Measurements from ENCODE around the gene TARS1.
A peak's percentile ranks its signal among the peaks of the same experiment; 100 is the strongest.

The TARS1 gene

DNA sequence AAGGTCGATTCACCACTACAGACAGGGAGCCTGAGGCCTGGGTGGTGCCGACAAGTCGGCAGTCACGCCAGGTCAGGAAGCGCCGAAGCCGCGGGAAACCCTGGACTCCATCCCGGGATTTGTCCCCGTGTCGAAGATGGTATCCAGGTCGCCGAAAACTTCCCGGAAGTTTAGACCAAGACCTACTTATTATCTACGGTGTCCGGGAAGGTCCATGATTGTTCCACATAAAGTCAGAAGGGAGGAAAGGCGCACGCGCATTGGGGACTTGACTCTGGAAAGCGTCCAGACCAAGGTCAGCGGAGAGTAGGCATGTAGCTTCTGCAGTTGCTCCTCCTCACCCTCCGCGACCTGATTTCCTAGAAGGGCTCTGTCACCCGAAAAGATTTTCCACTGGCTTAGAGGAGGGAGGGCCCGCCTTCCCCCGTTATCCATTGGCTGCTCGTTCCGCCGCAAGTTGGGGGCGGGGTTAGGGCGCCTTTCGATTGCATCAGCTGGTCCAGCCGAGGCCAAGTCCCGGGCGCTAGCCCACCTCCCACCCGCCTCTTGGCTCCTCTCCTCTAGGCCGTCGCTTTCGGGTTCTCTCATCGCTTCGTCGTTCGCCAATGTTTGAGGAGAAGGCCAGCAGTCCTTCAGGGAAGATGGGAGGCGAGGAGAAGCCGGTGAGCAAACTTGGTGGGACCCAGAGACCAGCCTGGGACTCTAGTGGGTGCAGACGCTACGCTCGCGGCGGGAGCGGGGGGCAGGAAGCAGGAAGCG lies at the start of gene TARS1:
Gene TARS1, plus strand, starts transcription at position 484 of the 759 bp plus-strand sequence. Its CDS starts 122 bp downstream, at position 606.
- FAIRE-seq, result peak; percentile 93
- DNase-seq (ENCODE audit: insufficient read length, low spot score), result peak; percentile 100

DNA sequence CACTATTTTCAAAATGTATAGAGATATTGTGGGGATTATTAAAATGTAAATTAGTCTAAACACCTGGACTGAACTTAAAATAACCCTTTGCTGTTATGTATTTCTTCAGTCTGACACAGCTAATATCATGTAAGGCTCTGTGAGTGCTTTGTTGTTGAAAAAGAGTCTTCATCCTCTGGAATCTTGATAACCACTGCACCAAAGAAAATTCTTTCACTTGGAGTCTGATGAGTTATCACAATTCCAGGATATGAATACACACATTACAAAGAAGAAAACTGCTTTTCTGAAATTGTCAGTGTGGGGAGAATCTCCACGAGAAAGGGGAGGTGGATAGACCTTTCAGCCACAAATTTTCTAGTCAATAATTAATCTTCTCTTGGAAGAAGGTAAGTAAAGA lies 42.3 kb upstream of the TARS1 start:
- DNase-seq (ENCODE audit: insufficient read length, low spot score), result no peak
- FAIRE-seq, result no peak

DNA sequence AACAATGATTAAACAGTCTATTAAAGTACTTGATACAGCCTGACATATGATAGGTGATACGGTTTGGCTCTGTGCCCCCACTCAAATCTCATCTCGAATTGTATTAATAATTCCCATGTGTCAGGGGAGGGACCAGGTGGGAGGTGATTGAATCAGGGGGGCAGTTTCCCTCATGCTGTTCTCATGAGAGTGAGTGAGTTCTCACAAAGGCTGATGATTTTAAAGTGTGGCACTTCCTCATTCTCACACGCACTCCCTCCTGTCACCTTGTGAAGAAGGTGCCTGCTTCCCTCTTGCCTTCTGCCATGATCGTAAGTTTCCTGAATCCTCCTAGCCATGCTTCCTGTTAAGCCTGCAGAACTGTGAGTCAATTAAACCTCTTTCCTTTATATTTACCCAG lies 40.1 kb upstream of the TARS1 start:
- FAIRE-seq, result no peak
- DNase-seq (ENCODE audit: insufficient read length, low spot score), result no peak

DNA sequence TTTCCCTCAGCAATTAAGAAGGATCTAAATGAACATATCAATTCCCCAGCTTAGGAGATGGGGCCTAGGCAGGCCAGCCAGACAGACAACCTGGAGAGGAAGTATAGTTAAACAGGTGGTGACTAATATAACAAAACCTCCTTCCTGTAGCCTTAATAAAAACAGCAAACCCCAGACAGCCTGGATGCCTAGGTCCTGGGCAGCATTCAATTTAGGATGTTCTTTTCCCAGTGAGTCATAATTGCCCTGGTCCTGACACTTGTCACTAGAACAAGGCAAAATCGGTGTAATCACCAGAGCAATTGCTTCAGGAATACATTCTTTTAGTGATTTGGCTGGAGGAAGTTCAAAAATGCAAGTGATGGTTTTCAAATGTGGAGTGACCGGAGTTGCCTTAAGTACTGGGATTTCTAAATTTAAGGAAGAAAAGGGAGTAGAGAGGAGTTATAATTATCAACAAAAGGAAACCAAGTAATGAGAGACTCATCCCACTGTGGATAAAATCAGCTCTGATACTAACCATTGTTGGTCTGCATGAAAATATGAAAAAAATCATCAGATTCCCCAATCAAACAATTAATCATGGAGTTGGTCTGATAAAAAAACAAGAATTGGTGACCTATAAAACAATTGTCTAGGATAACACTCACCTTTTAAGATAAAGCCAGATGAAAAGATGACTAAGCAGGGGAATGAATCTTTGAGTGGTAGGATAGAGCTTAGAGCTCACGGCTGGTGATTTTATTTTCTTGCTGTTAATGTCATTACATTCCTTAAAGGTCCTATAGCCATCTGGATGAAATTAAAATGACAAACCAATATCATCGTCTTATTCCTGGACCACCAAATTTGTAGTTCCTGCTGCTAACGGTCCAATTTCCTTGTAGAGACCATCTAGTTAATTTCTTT lies 39.0 kb upstream of the TARS1 start:
- peak; percentile 49 for DNase-seq (ENCODE audit: insufficient read length, low spot score)
- peak; percentile 95 for FAIRE-seq

DNA sequence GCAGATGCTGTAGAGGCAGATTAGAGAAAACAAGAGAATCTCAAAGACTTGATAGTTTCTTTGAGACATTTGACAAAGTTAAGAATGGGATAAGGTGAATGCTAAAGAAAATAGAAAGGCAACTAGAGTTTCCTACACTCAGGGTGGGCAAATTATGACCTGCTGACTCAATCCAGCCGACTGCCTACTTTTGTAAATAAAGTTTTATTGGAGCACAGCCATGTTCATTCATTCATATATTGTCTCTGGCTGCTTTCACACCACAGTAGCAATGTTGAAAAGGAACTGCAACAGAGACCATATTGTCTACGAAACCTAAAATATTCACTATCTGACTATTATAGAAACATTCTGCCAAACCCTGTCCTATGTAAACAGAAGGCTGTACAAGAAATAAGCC lies 37.6 kb upstream of the TARS1 start:
- DNase-seq (ENCODE audit: insufficient read length, low spot score), result no peak
- no peak for FAIRE-seq

DNA sequence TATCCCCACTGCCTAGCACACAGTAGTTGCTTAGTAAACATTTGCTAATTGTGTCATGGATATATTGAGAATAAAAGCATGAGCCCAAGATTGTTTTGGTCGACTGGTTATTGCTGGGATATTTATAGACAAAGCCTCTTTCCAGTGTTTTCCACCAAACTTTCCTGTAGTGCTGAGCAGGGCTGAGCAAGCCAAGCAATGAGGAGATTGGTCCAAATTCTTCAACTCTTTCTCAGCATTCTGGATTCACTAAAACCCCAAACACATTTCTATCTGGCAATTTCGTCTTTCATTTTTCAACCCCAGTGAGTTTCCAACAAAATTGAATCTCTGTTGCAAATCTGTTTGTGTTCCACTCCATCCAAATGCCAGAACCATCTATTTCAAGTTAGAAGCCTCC lies 31.9 kb upstream of the TARS1 start:
- FAIRE-seq (no peak), DNase-seq (ENCODE audit: insufficient read length, low spot score) (no peak)

DNA sequence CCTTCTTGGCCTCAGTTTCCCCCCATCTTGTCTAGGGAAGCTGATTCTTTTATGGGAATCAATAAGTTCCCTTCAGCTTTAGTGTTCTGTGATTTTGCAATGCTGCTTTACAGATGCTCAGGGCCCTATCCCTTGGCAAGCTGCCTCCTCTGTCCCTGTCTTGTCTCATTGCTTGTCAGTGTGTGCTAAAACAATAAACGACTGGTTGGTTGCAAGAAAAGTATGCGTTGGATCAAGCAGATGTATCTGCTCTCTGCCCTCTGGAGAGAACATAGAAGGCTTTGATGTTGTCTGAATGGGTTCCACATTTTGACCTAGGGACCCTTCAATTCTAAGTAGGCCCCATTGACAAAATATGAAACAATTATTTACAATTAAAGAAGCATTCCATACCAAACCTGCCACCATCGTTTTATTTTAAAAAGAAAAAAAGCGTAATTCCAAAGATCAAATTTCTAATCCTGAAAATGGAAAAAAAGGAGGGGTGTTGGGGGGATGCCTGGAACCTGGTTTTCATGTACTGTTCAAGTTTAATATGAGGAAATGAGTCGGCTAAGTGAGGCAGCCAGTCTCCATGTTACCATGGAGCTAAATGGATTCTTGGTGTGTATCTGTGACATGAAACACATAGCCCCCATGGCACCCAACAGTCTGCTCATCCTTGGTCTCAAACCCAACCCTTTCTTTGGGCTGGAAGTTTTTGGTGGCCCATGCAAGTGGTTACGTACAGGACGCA lies 31.2 kb upstream of the TARS1 start:
- FAIRE-seq, result no peak
- DNase-seq (ENCODE audit: insufficient read length, low spot score), result no peak

DNA sequence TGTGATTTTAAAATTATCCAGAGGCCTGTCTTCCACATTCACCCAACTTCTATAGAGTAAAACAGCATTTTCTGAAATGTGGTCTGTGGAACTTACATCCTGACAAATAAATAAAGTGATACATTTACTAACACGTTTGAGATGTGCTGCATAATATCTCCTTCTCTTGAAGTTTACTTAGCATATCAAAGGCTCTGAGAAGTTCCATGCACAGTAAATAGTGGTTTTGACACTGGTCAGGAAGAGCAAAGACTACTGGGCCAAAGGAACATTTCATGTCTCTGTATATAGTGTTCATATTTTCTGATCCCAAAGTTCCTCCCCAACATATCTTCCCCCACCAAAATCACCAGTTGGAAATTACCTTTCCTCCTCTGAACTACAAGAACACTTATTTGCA lies 30.5 kb upstream of the TARS1 start:
- DNase-seq (ENCODE audit: insufficient read length, low spot score), result no peak
- no peak for FAIRE-seq

DNA sequence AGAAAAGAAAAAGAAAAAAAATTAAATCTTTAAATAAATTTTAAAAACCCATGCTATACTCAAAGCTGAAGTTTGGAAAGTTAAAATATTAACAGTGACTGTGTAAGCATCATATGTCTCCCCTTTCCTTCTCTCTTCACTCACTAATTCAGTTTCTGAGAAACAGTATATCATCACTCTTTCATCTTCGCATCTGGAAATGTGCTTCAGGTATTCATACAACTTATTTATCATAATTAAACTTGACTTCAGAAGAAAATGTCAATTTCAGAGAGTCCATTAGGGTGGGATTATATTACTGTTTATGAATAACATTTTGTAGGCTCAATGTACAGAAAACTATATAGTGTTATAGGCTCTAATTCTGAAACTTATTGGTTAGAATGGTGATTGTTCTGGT lies 29.3 kb upstream of the TARS1 start:
- FAIRE-seq, result no peak
- no peak for DNase-seq (ENCODE audit: insufficient read length, low spot score)

DNA sequence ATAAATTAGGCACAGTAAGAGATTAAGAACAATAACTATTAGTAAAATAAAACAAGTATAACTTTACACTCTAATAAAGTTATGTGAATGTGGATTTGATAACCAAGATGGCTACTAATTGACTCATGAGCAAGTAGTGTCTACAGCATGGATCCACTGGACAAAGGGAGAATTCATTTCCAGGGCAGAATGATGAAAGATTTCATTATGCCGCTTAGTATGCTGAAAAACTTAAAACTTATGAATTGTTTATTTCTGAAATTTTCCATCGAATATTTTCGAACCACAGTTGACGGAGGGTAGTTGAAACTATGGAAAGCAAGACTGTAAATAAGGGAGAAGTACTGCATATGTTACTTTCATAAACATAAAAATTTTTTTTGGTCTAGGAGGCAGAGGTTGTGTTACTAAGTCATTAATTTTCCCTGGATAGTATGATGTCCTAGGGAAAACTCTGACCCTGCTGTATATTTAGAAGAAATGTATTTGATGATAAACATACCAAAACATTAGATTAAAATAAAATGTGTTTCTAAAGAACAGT lies 24.9 kb upstream of the TARS1 start:
- DNase-seq (ENCODE audit: insufficient read length, low spot score) (no peak), FAIRE-seq (no peak)

DNA sequence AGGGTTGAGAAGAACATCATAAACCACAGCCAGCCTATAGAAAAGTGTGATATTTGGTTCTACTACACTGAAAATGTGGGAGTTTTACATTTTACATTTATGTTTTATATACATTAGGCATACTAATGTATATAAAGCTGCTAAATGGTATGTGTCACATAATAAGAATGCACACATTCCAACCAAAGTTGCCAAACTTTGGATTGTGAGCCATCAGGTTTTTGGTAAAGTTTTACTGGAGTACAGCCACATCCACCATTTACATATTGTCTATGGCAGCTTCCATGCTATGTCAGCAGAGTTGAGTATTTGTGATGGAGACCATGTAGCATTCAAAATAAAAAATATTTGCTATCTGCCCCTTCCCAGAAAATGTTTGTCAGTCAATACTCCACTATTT lies 23.1 kb upstream of the TARS1 start:
- FAIRE-seq, result no peak
- DNase-seq (ENCODE audit: insufficient read length, low spot score), result no peak

DNA sequence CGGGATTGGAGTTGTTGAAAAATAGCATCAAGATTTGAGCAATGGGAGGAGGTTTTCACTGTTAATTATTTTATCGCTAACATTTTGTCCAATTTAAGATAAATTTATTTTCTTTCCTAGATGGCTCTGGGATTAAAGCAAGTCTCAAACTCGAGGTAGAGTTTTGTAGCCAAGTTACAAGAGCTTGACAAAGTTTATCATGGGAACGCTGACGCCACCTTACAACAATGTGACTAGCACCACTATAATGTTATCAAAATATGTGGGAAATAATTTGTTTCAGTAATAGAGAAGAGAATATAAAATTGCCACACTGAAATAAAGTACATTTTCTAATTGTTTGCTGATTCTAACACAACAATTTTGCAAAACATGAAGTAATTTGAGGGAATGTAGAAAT lies 19.8 kb upstream of the TARS1 start:
- FAIRE-seq (no peak), DNase-seq (ENCODE audit: insufficient read length, low spot score) (no peak)

DNA sequence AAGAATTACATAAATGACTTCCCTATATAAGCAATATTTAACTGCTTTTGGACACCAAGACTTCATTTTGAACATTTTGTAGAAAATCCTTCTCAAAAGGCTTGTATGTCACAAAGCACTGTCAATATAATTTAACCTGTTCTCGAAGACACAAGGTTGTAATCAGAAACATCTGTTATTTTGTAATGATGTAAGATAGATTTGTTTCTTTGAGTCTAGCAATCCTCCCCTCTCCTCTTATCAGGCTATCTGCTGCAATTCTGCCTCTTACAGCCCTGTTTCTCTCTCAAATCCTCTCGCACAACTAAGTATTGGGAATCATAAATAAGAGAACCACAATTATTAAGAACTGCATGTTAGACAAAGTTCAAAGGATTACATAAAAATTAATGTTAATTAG lies 18.6 kb upstream of the TARS1 start:
- FAIRE-seq (no peak), DNase-seq (ENCODE audit: insufficient read length, low spot score) (no peak)

DNA sequence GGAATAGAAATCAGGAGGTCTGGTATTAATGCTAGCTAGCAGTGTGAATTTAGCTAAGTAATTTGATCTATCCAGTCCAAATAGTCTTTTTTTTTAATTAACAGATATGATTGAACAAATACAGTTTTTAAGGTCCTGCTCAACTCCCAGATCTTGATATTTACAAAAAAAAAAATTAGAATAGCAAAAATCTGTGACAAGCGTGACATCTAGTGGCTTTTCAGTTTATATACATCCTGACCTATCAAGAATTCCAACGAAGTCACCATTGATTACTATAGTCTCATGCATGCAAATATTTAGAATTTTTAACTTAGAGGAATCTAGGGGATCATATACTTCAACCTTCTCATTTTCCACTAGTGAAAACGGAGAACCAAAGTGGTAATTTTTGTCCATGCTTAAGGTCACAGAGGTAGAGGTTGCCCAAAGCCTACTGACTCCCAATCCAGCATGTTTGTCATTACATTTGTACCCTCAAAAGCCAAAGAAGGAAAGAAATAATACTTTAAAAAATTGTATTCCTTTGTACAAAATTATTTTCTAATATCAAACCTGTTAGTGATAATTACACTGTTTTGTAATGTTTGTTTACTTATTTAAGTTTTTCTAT lies 17.6 kb upstream of the TARS1 start:
- FAIRE-seq (no peak), DNase-seq (ENCODE audit: insufficient read length, low spot score) (peak; percentile 45)

DNA sequence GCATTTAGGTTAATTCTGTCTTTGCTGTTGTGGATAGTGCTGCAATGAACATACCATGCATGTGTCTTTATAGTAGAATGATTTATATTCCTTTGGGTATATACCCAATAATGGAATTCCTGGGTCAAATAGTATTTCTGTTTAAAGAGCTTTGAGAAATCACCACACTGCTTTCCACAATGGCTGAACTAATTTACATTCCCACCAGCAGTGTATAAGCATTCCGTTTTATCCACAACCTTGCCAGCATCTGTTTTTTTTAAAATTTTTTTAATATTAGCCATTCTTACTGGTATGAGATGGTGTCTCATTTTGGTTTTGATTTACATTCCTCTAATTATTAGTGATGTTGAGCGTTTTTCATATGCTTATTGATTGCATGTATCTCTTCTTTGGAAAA lies 15.5 kb upstream of the TARS1 start:
- no peak for FAIRE-seq

DNA sequence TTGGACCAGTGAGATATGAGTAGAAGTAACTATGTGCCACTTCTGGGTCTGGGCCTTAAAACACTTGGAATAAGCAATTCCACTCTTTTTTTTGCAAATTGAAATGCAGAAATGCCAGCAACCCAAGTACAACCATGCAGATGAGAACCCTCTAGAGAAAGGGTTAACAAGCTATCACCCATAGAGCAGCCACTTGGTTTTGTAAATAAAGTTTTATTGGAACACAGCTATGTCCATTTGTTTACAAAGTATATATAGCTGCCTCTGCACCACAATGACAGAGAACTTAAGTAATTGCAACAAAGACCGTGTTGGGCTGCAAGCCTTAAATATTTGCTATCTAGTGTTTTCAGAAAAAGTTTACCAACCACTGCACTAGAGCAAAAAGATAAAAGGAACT lies 9.8 kb upstream of the TARS1 start:
- DNase-seq (ENCODE audit: insufficient read length, low spot score) (no peak), FAIRE-seq (no peak)

More for the DNA sequence above, 15.5 kb upstream of the TARS1 start:
- DNase-seq (ENCODE audit: insufficient read length, low spot score), result no peak

DNA sequence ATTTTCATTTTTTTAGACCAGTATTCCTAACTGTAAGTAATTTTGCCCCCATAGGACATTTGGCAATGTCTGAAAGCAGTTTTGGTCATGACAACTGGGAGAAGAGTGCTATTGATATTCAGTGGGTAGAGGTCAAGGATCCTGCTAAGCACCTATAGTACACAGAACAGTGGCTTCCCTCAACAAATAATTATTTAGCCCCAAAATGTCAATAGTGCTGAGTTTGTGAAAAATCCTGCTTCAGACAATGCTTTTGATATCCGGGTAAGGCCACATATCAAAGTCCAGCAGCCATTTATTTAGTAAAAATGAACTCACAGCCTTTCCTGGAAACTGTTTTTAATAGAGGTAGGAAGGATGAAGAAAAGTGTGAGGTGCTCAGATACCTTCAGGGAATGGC lies 8.1 kb upstream of the TARS1 start:
- FAIRE-seq (no peak), DNase-seq (ENCODE audit: insufficient read length, low spot score) (no peak)

DNA sequence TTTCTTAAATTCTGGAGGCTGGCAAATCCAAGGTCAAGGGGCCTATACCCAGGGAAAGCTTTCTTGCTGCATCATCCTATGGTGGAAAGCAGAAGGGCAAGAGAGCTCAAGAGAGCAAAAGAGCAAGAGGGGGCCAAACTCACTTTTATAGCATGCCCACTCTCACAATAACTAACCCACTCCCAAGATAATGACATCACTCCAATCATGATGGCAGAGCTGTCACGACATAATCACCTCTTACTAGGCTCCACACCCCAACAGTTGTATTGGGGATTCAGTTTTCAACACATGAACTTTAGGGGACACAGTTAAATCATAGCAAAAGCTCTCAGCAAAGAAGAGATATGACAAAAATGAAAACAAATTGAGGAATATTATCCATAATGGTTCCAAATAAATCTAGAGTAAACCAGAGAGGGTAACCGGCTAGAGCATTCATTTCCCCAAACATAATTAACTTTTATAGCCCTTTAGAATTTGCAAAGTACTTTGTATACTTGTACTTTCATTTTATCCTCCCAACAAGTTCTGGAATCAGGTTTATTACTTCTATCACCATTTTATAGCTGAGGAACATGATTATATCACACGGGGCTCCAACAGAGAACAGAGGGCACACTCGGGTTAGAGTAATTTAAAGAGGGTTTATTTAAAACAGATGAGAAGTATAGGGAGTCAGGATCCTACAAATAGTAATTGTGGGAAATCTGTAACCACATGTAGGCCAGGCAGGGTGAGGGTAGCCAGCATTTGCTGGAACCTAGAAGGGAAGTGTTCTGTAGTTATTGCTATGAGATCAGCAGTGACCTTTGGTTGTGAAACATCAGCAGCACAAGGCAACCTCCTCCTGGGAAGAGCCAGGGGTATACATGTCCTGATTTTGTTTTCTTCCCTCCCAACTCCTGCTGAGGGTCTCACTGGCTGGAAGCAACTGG lies 7.2 kb upstream of the TARS1 start:
- FAIRE-seq (peak; percentile 60), DNase-seq (ENCODE audit: insufficient read length, low spot score) (no peak)

DNA sequence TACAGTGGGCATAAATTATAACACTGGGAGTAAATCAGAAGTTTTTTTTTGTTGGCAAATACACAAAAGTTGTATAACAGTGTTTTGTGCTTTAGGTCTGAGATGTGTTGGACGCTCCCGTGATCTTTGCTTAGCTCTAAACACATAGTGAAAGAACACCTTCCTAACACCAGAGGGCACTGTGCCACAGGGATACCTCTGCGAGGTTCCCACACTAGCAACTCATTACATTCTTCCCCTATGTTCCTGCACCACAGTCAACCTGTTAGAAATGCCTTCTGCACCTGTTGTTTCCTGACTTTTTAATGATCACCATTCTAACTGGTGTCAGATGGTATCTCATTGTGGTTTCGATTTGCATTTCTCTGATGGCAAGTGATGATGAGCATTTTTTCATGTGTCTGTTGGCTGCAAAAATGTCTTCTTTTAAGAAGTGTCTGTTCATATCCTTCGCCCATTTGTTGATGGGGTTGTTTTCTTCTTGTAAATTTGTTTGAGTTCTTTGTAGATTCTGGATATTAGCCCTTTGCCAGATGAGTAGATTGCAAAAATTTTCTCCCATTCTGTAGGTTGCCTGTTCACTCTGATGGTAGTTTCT lies 4.8 kb upstream of the TARS1 start:
- DNase-seq (ENCODE audit: insufficient read length, low spot score) (peak; percentile 81), FAIRE-seq (peak; percentile 28)

Measured in HTR-8/SVneo (cell line).